SK-N-SH (cell line): ENCODE data around the gene WWC1. TPM values are rescaled to one million over a fixed set of nuclear protein-coding genes. Genes with fewer than 3 reads are reported as not detected.

Experiments used
- CTCF ChIA-PET: fragments of 300-600, 350-600 bp; formaldehyde crosslinking; extraction: SDS; loops from one replicate; lab custom pipeline; 2021; lab: Yijun Ruan, JAX
- POLR2A ChIA-PET: fragments of 350-600 bp; sonication (Branson Sonifier 250); formaldehyde crosslinking; extraction: SDS; loops from one replicate; lab custom pipeline; 2020; ENCODE audit warnings: antibody characterized with exemption, inconsistent platforms; lab: Yijun Ruan, JAX
- DNase-seq: peaks from one replicate; pipeline ENCODE4 v3.0.0; 2012
- H2AFZ ChIP-seq: fragments of 200-600 bp; sonication (generic); 2 replicates; pipeline ENCODE4 v1.8.1; 2016; ENCODE audit warnings: antibody characterized with exemption, mild to moderate bottlenecking, low read depth
- H3F3A ChIP-seq: fragments of 200-600 bp; sonication (generic); replicated peaks from 2 replicates; pipeline ENCODE3; 2016; ENCODE audit warnings: antibody characterized with exemption, mild to moderate bottlenecking; ENCODE audit not compliant: insufficient read depth
- H3K27ac ChIP-seq, 2 experiments: fragments of 200-500 bp in 1 of 2; fragments of 200-600 bp in 1 of 2; sonication (Bioruptor generic) in 1 of 2; sonication (generic), shearing (Covaris generic) in 1 of 2; 2 replicates each; pipeline versions ENCODE4 v1.5.1 to v1.6.1; 2014 to 2016; ENCODE audit warnings: low read depth in 2 of 2, inconsistent platforms in 1 of 2, low read length in 1 of 2, mild to moderate bottlenecking in 1 of 2, mixed read lengths in 1 of 2
- H3K27me3 ChIP-seq: fragments of 200-600 bp; sonication (generic), shearing (Covaris generic); 2 replicates; pipeline ENCODE4 v1.6.1; 2016; ENCODE audit warnings: mixed run types; ENCODE audit not compliant: insufficient read depth
- H3K36me3 ChIP-seq, 2 experiments: fragments of 200-500 bp in 1 of 2; fragments of 200-600 bp in 1 of 2; sonication (Bioruptor generic) in 1 of 2; sonication (generic) in 1 of 2; replicated peaks in 1 of 2; 2 replicates each; pipeline versions ENCODE3 to v1.5.1; 2014 to 2016; ENCODE audit warnings: low read length in 1 of 2, mild to moderate bottlenecking in 1 of 2; ENCODE audit not compliant: insufficient read depth in 2 of 2, control insufficient read depth in 1 of 2
- H3K4me1 ChIP-seq, 2 experiments: fragments of 200-500 bp in 1 of 2; fragments of 200-600 bp in 1 of 2; sonication (Bioruptor generic) in 1 of 2; sonication (generic), shearing (Covaris generic) in 1 of 2; 2 replicates each; pipeline versions ENCODE4 v1.5.1 to v1.6.1; 2014 to 2016; ENCODE audit warnings: low read depth in 1 of 2, low read length in 1 of 2, mixed run types in 1 of 2; ENCODE audit not compliant: insufficient read depth in 2 of 2, control insufficient read depth in 1 of 2
- H3K4me2 ChIP-seq: fragments of 200-600 bp; sonication (generic), shearing (Covaris generic); 2 replicates; pipeline ENCODE4 v1.6.1; 2017; ENCODE audit warnings: mixed run types
- H3K4me3 ChIP-seq, 2 experiments: fragments of 200-500 bp in 1 of 2; fragments of 200-600 bp in 1 of 2; sonication (Bioruptor generic) in 1 of 2; sonication (generic), shearing (Covaris generic) in 1 of 2; 2 replicates each; pipeline versions ENCODE4 v1.5.1 to v1.8.1; 2014 to 2016; ENCODE audit warnings: low read depth in 2 of 2, inconsistent platforms in 1 of 2, low read length in 1 of 2, mild to moderate bottlenecking in 1 of 2, mixed read lengths in 1 of 2, moderate library complexity in 1 of 2
- H3K79me2 ChIP-seq: fragments of 200-600 bp; sonication (generic); 2 replicates; pipeline ENCODE4 v1.8.1; 2017; ENCODE audit warnings: mild to moderate bottlenecking; ENCODE audit not compliant: insufficient read depth
- H3K9ac ChIP-seq: fragments of 200-600 bp; sonication (generic); 2 replicates; pipeline ENCODE4 v1.6.1; 2017; ENCODE audit warnings: mixed run types
- H3K9me2 ChIP-seq: fragments of 200-600 bp; sonication (generic); 2 replicates; pipeline ENCODE4 v1.6.1; 2017; ENCODE audit warnings: mixed run types
- H3K9me3 ChIP-seq: fragments of 200-600 bp; sonication (generic); 2 replicates; pipeline ENCODE4 v1.6.1; 2017; ENCODE audit warnings: mixed run types, mild to moderate bottlenecking, moderate library complexity
- H4K20me1 ChIP-seq: fragments of 200-600 bp; sonication (generic); 2 replicates; pipeline ENCODE4 v1.6.1; 2017; ENCODE audit warnings: mild to moderate bottlenecking, mixed run types; ENCODE audit not compliant: insufficient read depth
- CTCF ChIP-seq: fragments of 200-600 bp; sonication (generic); IDR thresholded peaks from 2 replicates; pipeline ENCODE4 v1.6.1; 2017; ENCODE audit warnings: antibody characterized with exemption, mild to moderate bottlenecking, moderate library complexity
- ELF1 ChIP-seq: IDR thresholded peaks from 2 replicates; pipeline ENCODE4 v1.4.0; 2012
- FOXM1 ChIP-seq: IDR thresholded peaks from 2 replicates; pipeline ENCODE4 v1.4.0; 2012; ENCODE audit warnings: low read depth, mild to moderate bottlenecking
- MAX ChIP-seq: IDR thresholded peaks from 2 replicates; pipeline ENCODE4 v1.4.0; 2012; ENCODE audit warnings: low read depth
- MXI1 ChIP-seq: IDR thresholded peaks from 2 replicates; pipeline ENCODE4 v1.6.1; 2012; ENCODE audit warnings: mild to moderate bottlenecking, low read depth, low read length, improper control_type of control experiment
- NRF1 ChIP-seq: IDR thresholded peaks from 2 replicates; pipeline ENCODE4 v1.6.1; 2012; ENCODE audit warnings: low read depth, mild to moderate bottlenecking, low read length
- RAD21 ChIP-seq: IDR thresholded peaks from 2 replicates; pipeline ENCODE4 v1.6.1; 2012; ENCODE audit warnings: mild to moderate bottlenecking, low read length
- RXRA ChIP-seq: IDR thresholded peaks from 2 replicates; pipeline ENCODE4 v1.4.0; 2012; ENCODE audit warnings: low read depth, mild to moderate bottlenecking, borderline replicate concordance
- TCF12 ChIP-seq: IDR thresholded peaks from 2 replicates; pipeline ENCODE4 v1.4.0; 2012
- USF2 ChIP-seq: fragments of 150-350 bp; IDR thresholded peaks from 2 replicates; pipeline ENCODE4 v1.6.1; 2017; ENCODE audit warnings: antibody characterized with exemption, low read length, low read depth, borderline replicate concordance
- ZBTB33 ChIP-seq: IDR thresholded peaks from 2 replicates; pipeline ENCODE4 v1.4.0; 2012; ENCODE audit warnings: low read depth, borderline replicate concordance
- WGBS: methylation state at CpG from one replicate; pipeline ENCODE4 v1.1.6; 2017; ENCODE audit warnings: low lambda C conversion rate; 5-methylcytosine and 5-hydroxymethylcytosine counted together
- polyA plus RNA-seq, 3 experiments: library from polyadenylated mRNA; depleted of rRNA; stranded (reverse); fragments of >200 nt; gene quantifications; 2 replicates each; pipeline ENCODE4 v1.2.3, GENCODE V29; 2012
- TF ChIP-seq, protein P1 (sequence below): IDR thresholded peaks from 2 replicates; pipeline ENCODE4; 2012

WWC1 gene
- polyA plus RNA-seq, 1 of the 3 experiments (the other 2 are of a cell fraction) = 16.9 TPM

DNA sequence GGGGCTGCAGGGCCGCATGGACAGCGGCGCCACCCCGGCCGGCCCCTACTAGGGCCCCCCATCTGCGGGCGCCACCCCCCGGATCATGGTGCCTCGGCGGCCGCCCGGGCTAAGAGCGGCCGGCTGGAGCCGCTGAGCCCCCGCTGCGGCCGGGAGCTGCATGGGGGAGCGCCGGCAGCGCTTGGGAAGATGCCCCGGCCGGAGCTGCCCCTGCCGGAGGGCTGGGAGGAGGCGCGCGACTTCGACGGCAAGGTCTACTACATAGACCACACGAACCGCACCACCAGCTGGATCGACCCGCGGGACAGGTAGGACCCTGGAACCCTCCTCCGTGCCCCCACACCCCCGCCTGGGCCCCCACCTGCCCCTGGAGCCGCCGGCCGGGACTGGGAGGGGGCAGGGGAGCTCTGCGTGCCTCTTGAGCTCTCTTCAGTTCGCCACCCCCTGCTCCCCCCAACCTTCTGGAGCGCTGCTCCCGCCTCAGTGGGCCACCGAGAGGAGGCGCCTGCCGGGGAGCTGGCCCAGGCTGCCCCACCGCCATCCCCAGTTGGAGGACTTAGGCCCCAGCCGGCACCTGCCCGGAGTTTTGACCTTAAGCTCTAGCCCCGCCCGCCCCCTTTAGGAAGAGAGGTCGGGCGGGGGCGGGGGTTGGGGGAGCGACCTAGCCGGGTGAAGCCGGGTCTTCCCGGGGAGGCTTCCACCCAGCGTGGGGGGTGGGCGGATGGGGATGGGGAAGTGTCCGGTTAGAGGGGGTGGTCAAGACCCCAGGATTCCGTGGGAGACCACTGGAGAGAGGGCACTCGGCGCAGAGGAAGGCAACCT is 730 bp downstream of the WWC1 start:
- WGBS = 12% methylated on average over 22 of the region's 64 CpGs
- H3K4me2 ChIP-seq = peak overlapping the region; percentile 85
- CTCF ChIA-PET = interaction anchor here (0.5 to 3.7 kb wide), 11 partner anchors 9 to 343 kb away, joined by 3 to 20 read pairs (median 3); no protein-coding TSS in a partner anchor

GRCh38 chr5:168292786-168293696 is 1.6 kb downstream of the WWC1 start:
- TF ChIP-seq, protein P1, sequence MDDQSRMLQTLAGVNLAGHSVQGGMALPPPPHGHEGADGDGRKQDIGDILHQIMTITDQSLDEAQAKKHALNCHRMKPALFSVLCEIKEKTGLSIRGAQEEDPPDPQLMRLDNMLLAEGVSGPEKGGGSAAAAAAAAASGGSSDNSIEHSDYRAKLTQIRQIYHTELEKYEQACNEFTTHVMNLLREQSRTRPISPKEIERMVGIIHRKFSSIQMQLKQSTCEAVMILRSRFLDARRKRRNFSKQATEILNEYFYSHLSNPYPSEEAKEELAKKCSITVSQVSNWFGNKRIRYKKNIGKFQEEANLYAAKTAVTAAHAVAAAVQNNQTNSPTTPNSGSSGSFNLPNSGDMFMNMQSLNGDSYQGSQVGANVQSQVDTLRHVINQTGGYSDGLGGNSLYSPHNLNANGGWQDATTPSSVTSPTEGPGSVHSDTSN = no peak
- TF ChIP-seq ELF1 (no peak), MXI1 (no peak), MAX (no peak), ZBTB33 (no peak), RXRA (no peak), TCF12 (no peak), NRF1 (no peak), FOXM1 (no peak)
- H2AFZ ChIP-seq = no peak overlapping the region
- H3K4me3 ChIP-seq = peak overlapping the region; percentile 72 to 73
- 74% methylated on average over 18 of the region's 18 CpGs for WGBS
- ChIA-PET POLR2A (no interaction called here), CTCF (interaction anchor here (0.9 to 3.7 kb wide), 4 partner anchors 8 to 246 kb away, joined by 3 to 20 read pairs (median 5); no protein-coding TSS in a partner anchor)
- H3K9me3 ChIP-seq = no peaks in the 10 kb centered on the region
- H3K27ac ChIP-seq = no peak overlapping the region
- H4K20me1 ChIP-seq = no peaks in the 10 kb centered on the region
- peak overlapping the region; percentile 70 for H3K9ac ChIP-seq
- peaks cover 11 to 12% of the 10 kb centered on the region in 2 experiments for H3K4me1 ChIP-seq
- no peaks in the 10 kb centered on the region for H3K36me3 ChIP-seq
- H3K79me2 ChIP-seq = peaks cover 57% of the 10 kb centered on the region
- DNase-seq = peak; percentile 40
- peak overlapping the region; percentile 85 for H3K4me2 ChIP-seq
- no peaks in the 10 kb centered on the region for H3K27me3 ChIP-seq
- H3F3A ChIP-seq = peaks cover 4% of the 10 kb centered on the region
- no peaks in the 10 kb centered on the region for H3K9me2 ChIP-seq

More for the DNA sequence above, 730 bp downstream of the WWC1 start:
- H3K27me3 ChIP-seq = no peaks in the 10 kb centered on the region
- H3K36me3 ChIP-seq = no peaks in the 10 kb centered on the region
- H3K79me2 ChIP-seq = peaks cover 48% of the 10 kb centered on the region
- H4K20me1 ChIP-seq = no peaks in the 10 kb centered on the region
- H2AFZ ChIP-seq = peak overlapping the region; percentile 50
- POLR2A ChIA-PET = no interaction called here
- no peak overlapping the region; a peak in 1 of 4 replicates for H3K27ac ChIP-seq
- peak overlapping the region; percentile 70 for H3K9ac ChIP-seq
- peaks cover 4% of the 10 kb centered on the region for H3F3A ChIP-seq
- TF ChIP-seq CTCF (peak; percentile 36), RAD21 (no peak), USF2 (no peak)
- H3K4me1 ChIP-seq = peaks cover 11 to 12% of the 10 kb centered on the region in 2 experiments
- H3K9me3 ChIP-seq = no peaks in the 10 kb centered on the region
- H3K4me3 ChIP-seq = peak overlapping the region; percentile 72 to 73
- H3K9me2 ChIP-seq = no peaks in the 10 kb centered on the region
- DNase-seq = peak; percentile 75
